Fibroblast of the conjunctiva (primary cell): ENCODE measurements around the gene ZFYVE21.

Source experiments
- DNase-seq: peaks from one replicate; pipeline ENCODE4 v3.0.0-alpha.2; 2010; ENCODE audit warnings: low read depth

The ZFYVE21 gene

GRCh38 chr14:103737432-103738045, 21.9 kb downstream of the ZFYVE21 start:
- no peak for DNase-seq

GRCh38 chr14:103738166-103738565, 22.6 kb downstream of the ZFYVE21 start:
- DNase-seq: no peak

GRCh38 chr14:103738701-103739451, 23.3 kb downstream of the ZFYVE21 start:
- DNase-seq: no peak

- DNase-seq: no peak
These were observed 23.8 kb downstream of the ZFYVE21 start for GRCh38 chr14:103739466-103739792.

GRCh38 chr14:103739793-103740501, 24.3 kb downstream of the ZFYVE21 start:
- DNase-seq: no peak

- DNase-seq: no peak
These were observed 25.5 kb downstream of the ZFYVE21 start for GRCh38 chr14:103740991-103741689.

GRCh38 chr14:103741876-103742275, 26.3 kb downstream of the ZFYVE21 start:
- DNase-seq: no peak

GRCh38 chr14:103742499-103743255, 27.1 kb downstream of the ZFYVE21 start:
- DNase-seq: no peak

- no peak for DNase-seq
These were observed 28.1 kb downstream of the ZFYVE21 start for GRCh38 chr14:103743691-103744090.

GRCh38 chr14:103744621-103745395, 29.2 kb downstream of the ZFYVE21 start:
- no peak for DNase-seq

GRCh38 chr14:103745424-103745823, 29.8 kb downstream of the ZFYVE21 start:
- no peak for DNase-seq

GRCh38 chr14:103746701-103747100, 31.1 kb downstream of the ZFYVE21 start:
- DNase-seq: no peak

GRCh38 chr14:103748534-103748857, 32.9 kb downstream of the ZFYVE21 start:
- DNase-seq: no peak

- DNase-seq: no peak
These were observed 33.8 kb downstream of the ZFYVE21 start for GRCh38 chr14:103749452-103749851.

GRCh38 chr14:103749860-103750259, 34.2 kb downstream of the ZFYVE21 start:
- no peak for DNase-seq

- DNase-seq: no peak
These were observed 38.2 kb downstream of the ZFYVE21 start for GRCh38 chr14:103753774-103754173.

- DNase-seq: no peak
These were observed 39.5 kb downstream of the ZFYVE21 start for GRCh38 chr14:103755060-103755459.

GRCh38 chr14:103758059-103758776, 42.6 kb downstream of the ZFYVE21 start:
- no peak for DNase-seq

GRCh38 chr14:103762036-103762435, 46.4 kb downstream of the ZFYVE21 start:
- DNase-seq: no peak

- DNase-seq: no peak
These were observed 46.9 kb downstream of the ZFYVE21 start for GRCh38 chr14:103762541-103762940.
